HG02610 (cell line): ENCODE measurements around the gene CFAP100.
A peak's percentile ranks its signal among the peaks of the same experiment; 100 is the strongest.

Experiments used
- ATAC-seq: cut with Tn5 transposase; IDR thresholded peaks from one replicate; pipeline ENCODE4 v1.9.1; 2021; ENCODE audit warnings: mild to moderate bottlenecking, moderate library complexity; ENCODE audit not compliant: unreplicated experiment

Gene CFAP100

DNA sequence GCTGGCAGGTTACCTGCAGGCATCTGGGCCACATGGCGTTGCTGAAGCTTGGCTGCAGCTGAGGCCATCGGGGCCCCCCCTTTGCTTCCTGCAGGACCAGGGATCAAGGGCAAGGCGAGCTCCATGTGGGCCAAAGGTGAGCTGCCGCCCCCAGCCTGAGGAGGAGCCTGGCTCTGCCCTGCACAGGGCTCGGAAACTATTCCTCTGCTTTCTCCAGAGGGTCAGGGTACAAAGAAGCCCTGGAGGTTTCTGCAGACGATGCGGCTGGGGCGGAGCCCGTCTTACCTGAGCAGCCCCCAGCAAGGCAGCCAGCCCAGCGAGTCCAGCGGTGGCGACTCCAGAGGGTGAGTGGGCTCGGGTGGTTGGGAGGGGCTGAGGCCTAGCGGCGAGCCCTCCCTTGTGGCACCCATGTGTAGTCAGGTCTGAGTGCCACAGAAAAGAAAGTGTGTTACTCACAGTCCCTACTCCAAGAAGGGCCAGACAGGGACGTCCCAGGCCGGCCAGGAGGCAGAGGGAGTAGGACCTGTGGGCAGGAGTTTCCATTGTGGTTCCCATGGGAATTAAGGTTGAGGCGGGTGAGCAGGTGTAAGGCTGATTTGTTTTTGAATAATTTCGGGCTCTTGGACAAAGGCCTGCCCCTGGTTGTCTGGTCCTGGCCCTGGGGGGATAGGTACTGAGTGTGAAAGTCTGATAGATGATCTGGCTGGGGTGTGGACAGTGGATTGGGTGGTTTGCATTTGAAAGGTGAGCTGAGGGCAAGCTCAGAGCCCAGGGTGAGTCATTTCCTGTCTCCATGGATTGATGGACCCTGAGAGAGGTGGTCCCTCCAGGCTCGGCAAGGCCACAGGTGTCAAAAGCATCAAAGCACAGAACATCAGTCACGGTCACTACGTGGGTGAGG, 25.4 kb downstream of the CFAP100 start:
- no peak for ATAC-seq

DNA sequence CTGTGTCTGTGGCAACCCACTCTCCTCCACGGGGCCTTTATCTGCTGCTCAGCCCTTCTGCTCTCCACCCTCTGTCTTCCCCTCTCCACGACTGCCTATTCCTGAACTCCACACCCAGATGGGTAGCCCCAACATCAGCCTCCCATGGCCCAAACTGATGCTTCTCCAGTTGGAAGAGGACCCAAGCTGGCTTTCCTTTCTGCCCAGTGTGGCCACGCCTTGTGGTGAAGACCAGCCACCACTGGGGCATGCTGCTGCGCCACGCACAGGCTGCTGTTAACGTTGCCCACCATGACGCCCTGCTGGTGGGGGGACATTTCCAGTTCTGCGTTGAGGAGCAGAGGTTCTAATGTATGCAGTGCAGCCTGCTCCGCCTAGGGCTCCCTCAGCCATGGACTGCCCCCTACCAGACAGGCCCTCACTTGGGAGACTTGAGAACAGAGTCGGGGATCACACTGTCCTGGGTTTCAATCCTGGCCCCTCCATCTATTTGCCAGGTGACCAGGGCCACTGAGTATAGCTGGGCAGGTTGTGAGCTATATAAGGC, 26.9 kb downstream of the CFAP100 start:
- ATAC-seq = no peak

DNA sequence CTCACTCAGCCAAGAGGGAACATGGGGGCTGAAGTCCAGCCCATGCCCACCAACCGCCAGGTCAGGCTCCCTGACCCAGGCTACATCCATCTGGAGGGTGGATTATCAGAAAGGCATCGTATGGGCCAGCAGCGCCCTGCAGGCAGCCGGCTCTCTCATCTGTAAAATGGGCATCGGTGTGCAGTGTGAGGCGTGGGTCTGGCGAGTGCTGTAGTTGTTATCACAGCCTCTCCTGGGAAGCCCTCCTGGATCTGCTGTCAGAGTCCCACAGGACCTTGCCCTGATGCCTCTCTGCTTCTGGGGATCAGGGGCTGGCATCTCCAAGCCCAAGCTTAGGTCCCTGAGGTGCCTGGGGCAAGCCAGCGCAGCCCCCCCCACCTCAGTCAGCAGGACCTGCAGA, 27.4 kb downstream of the CFAP100 start:
- no peak for ATAC-seq

DNA sequence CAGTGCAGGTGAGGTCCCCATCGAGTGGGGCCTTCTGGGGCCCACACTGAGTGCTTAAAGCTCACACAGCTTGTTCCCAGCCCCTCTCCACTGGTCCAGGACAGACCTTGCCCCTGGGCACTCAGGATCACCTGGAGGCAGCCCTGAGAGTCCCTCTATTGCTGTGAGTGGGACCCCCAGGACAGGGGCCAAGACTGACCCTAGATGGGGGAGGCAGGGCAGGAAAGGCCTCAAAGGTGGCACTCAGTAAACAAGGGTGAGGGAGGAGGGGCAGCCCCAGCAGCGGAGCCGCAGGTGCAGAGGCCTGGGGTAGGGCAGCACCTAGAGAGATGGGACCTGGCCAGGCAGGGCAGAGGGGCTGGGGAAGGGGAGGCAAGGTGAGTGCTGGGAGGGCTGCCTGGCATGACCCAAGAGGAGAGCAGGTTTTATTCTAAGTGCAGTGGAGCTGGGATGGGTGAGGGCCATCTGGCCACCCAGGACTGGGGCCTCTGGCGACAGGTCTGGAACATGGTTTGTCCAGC, 27.9 kb downstream of the CFAP100 start:
- ATAC-seq = no peak

DNA sequence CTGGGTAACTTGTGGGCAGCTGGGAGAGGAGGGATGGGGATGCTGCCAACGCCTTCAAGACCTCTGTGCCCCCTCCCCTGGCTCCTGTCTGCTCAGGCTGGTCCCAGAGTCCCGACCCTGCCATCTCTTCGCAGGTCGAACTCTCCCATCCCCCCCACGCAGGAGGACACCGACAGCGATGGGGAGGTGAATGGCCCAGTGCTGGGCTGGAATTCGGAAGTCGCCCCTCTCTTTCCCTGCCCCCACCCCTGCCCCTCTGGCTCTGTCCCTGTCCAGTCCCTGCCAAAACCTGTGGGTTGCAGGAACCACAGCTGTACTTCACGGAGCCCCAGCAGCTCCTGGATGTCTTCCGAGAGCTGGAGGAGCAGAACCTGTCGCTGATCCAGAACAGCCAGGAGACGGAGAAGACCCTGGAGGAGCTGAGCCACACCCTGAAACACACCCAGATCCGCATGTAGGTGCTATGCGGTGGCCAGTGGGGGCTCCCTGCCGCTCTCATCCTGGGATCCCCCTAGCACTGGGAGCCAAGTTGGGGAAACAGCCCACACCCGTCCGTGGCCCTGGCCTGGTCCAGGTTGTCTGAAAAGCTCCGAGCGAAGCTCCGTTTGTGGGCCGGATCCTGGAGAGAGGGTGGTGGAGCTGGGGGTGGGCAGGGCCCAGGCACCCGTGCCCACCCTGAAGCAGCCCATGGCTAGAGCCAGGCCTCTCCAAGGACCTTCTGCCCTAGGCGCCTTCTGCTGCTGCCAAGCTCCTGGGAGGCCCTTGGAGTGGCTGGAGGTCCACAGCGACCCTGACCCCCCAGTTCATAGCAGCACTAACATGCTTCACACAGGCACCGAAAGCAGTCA, 28.7 kb downstream of the CFAP100 start:
- no peak for ATAC-seq

DNA sequence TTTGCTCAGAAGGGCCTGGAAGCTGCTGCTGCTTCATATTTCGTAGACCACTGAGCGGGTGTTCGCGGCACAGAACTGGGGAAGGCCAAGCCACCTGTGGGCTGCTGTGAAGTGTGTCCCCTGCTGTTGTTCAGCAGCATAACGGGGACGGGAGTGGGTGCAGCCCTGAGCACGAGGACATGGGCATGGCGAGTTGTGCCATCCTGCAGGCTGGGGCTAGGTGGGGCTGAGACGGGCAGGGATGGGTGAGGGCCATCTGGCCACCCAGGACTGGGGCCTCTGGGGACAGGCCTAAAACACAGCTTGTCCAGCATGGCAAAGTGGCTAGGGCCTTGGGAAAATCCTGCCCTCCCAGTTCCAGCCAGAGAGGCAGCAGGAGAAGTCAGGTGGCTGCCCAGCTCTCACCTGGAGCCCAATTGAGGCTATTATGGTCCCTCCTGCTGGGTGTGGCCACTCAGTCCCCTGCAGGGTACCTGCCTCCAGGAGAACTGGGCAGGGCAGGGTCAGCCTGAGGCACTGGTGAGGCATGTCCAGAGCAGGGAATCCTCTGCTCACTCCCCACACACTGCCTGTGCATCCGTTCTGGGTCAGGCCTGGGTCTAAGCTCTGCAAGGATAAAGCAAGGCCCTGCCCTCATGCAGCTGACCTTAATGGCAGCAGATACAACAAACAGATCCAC, 29.5 kb downstream of the CFAP100 start:
- ATAC-seq = no peak

DNA sequence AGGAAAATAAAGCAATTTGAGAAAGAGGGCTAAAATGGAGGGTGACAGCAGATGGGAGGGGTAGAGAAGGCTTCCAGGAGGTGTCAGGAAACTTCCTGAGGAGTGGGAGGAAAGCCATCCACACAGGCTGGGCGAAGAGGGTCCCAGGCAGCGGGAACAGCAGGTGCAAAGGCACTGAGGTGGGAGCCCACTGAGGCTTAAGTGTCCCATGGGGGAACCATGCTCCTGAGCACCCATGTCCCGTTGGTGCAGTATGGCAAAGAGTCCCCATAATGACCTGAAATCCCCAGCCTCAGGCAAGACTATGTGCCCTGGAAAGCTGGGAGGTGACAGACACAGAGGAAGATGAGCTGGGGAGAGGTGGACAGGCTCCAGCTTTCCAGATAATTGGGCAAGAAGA, 30.0 kb downstream of the CFAP100 start:
- ATAC-seq = no peak

DNA sequence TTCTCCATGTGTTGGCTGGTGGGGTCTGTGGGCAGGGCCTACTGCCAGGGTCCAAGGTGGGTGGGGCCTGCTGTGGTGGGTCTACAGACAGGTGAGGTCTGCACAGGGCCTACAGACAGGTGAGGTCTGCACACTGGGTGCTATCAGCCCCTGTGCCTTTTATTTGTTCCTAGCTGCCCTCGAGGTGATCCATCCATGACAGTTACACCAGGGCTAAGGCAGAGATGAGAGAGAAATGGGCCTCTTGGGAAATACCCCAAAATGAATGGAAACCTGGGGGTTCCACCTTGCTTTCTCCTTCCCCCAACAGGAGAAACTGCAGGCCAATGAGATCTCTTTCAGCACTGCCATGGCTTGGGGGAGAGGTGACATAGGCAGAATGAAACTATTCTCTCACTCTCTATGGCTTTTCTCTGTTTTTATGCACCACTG, 36.4 kb downstream of the CFAP100 start:
- peak; percentile 94 for ATAC-seq

DNA sequence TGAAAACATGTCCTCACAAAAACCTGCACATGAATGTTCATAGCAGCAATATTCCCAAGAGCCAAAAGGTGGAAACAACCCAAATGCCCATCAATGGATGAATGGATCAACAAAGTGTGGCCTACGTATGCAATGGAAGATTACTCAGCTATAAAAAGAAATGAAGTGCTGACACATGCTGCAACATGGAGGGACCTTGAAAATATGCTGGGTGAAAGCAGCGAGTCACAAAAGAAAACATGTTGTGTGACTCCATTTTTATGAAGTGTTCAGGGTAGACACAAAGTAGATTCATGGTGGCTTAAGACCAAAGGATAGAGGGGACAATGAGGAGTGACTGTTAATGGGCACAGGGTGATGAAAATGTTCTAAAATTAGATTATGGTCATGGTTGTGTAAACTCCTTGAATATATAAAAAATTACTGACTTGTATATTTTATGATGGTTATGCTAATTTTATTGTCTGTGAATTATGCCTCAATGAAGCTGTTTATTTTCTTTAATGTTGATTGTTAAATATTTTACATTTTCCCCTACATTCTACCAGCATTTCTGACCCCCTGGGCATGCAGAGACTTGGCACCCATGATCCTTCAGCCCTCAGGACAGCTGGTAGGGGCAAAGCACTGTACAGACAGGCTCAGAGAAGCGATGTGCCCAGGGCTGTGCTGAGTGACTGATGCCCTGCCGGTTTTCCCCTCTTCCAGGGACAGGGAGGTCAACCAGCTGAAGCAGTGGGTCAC, 37.8 kb downstream of the CFAP100 start:
- no peak for ATAC-seq

DNA sequence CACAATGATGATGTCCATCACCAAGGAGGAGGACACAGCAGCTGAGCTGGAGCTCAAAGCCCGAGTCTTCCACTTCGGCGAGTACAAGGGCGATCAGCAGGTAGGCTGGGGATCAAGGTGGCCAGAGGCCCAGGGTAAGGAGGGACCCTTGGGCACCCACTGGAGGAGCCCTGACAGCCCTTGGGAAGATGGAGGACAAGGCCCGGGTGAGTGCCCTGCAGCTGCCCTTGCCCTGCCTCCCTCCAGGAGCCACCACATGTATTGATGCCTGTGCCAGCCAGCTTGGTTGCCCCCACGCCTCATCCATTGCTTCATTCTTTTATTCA, 38.4 kb downstream of the CFAP100 start:
- no peak for ATAC-seq

DNA sequence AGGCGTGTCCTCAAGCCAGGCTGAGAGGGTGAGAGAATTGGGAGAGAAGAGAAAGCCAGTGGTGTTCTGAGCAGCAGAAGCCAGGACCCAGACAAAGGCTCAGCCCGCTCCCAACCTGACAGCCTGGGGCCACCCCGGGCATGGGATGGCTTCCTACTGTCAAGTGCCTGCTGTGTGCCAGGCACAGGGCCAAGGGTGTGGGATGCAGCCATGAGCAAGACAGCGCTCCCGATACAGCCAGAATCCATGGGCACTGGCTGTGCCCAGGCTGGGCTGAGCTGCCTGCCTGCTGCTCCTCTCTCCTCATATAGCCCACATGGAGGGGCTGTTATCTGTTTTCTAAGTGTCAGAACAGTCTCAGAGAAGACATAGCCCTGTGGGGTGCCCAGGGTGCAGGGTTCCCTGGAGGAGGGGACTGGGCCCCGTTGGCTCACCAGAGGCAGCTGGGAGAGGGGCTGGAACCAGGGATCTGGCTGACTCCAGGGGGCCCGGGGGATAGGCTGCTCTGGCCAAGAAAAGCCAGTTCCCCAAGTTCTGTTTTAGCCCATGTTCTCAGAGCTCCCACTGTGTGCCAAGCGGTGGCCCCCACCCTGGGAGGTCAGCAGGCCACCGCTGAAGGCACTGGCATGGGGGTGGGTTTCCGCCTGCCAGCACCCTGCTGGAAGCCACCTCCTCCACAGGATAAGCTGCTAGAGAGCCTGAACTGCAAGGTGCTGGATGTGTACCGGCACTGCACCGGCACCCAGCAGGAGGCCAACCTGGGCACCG, 39.0 kb downstream of the CFAP100 start:
- no peak for ATAC-seq

DNA sequence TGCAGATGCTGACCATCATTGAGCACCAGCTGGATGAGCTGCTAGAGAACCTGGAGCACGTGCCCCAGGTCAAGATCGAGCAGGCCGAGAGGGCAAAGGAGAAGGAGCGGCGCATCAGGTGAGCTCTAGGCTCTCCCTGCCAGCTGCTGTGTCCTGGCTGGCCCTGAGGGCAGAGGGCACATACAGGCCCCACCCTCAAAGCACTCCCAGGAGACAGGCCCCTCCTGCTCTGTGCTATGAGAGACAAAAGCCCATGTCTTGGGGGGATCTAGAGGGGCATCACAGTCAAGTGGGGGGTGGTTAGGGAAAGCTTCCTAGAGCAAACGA, 39.5 kb downstream of the CFAP100 start:
- no peak for ATAC-seq

DNA sequence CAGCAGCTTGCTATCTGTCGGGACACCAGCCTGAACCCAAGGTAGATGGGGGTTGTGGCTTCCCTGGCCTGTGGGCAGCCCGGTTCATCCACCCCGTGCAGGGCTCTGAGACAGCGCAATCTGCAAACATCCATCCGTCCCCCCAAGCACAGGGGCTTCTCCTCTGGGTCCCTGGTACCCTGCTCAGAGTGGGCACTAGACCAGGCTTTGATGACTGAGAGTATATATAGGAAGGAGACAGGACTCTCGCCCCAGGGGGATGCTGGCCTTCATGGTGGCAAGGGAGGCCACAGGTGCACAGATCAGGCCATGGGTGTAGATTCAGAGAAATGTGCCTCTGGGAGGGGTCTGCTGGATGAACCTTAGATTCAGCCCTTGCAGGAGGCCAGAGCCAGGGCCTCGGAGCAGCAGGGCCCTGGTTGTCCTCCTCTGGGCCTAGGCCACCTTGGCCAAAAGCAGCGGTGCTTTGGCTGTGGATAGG, 40.3 kb downstream of the CFAP100 start:
- ATAC-seq = no peak

DNA sequence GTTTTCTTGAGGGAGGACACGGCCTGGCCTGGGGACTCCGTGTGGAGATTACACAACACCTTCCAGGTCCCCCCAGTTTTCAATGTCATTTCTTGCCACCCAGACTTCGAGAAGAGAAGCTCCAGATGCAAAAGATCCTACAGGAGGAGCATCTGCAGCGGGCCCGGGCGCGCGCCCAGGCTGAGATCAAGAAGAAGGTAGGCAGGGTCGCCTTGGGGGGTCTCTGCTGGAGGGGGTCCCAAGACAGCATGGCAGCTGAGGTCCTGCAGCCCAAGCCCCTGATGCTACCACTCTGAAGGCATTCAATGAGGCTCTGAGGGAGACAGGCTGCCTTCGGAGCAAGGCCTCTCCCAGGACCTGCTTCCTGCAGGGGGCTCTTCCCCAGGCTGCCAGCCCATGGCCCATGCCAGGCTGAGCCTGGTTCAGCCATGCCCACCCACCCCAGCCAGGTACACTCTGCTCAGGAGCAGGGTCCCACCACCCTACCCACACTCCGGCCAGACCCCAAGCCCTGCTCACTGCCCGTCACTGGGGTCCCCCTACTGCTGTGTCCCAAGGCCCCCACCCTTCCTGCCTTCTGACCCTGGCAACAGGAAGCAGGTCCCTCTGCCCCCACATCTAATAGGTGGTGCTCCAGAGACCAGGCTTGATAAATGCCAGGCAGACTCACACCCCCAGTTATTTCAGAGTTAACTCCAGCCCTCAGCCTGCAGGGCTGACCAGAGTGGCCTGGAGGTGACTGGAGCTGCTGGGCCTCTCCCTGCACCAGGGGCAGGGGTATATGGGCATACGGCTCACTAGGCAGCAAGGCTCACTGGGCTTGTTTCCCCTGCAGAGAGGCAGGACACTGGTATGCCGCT, 41.0 kb downstream of the CFAP100 start:
- no peak for ATAC-seq

DNA sequence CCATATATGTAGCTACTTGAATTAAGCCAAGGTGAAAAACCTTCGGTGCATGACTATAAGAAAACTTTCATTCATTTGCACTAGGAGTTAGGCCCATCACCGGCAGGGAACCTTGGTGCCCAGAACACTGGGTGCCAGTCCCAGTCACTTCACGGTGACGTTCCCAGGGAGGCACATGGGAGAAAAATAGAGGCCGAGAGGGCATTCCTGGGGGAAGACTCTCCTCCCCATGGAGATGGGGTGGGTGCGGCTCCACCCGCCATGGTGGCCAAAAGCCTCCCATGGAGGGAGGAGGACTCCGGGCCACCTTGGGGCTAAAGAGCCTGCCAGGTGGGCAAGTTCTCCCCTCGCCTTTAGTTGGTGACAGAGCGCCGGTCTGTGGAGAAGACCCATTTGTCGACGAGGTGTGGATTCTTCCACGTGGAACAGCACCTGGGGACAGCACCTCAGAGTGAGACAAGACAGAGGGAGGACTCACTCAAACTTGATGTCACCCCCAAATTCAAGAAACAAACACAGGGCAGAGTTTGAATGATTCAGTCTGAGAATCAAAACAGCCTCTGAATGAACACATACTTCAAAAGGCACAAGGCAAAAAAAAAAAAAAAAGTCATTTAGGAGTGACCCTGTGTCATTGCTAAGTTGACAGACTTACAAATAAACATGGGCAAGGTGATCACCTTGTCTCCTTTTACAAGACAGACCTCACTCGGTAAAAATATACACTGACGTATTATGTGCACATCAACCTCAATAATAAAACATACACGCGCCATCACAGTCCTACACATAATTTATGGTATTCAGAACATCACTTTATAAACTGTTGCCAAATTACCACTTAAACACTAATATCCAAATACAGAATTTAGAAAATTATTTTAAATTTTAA, 42.4 kb downstream of the CFAP100 start:
- no peak for ATAC-seq

DNA sequence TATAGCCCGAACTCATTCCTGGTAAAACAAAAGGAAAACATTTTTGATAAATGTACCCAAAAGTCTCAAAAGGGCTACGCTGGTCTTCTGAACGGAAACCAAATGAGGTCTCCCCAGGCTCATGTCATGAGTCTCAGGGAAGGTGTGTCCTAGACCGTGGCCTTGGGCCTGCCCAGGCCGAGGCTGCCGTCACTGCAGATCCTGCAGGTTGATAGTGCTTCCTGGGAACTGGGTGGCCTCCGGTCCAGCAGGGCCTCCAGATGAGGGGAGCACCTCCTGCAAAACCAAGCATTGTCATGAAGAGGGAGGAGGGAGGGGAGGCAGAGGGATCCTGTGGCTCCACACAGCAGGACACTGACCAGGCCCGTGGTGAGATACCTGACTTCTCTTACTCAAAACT, 43.5 kb downstream of the CFAP100 start:
- ATAC-seq = no peak

DNA sequence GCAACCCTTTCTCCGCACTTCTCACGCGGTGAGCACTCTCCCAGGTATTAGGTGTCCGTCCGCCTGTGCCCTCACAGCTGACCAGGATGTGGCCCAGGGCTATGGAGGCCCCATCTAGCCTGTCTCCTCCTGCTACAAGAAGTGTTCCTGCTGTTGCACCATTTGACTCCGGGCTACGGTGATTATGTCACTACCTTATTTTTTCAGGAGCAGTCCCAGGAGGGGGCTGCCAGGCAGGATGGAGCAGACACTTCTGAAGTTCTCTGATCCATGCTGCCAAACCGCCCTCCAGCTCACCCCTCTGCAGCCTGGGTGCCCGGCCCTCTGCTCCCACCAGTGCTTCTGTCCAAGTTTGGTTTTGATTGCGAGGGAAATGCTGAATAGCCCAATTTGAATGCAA, 44.0 kb downstream of the CFAP100 start:
- ATAC-seq = no peak
